Kidney (tissue), 14 donors: Measurements from ENCODE around the gene RTL1. TPM values are rescaled to one million over a fixed set of nuclear protein-coding genes. Genes with fewer than 3 reads are reported as not detected.

Experiments used
- DNase-seq, 5 donors: peaks; one replicate each; pipeline ENCODE4 v3.0.0-alpha.2; 2013 to 2020
- FAIRE-seq: peaks from 2 replicates; lab custom pipeline; 2012; peaks lifted over from hg19 to GRCh38; lab: Jason Lieb, UNC
- H3K27ac ChIP-seq, 2 donors: one replicate each; pipeline ENCODE4 v1.7.0; 2013; ENCODE audit warnings: low read depth in 2 of 2, low read length in 2 of 2, inconsistent platforms in 1 of 2
- H3K27me3 ChIP-seq: one replicate; pipeline ENCODE4 v1.7.1; 2013; ENCODE audit warnings: low read length, inconsistent platforms; ENCODE audit not compliant: control insufficient read depth, insufficient read depth
- H3K36me3 ChIP-seq, 3 donors: one replicate each; pipeline versions ENCODE4 v1.7.0 to v1.7.1; 2013; ENCODE audit warnings: low read length in 3 of 3, control low read depth in 1 of 3, inconsistent platforms in 1 of 3; ENCODE audit not compliant: insufficient read depth in 3 of 3, control insufficient read depth in 2 of 3
- H3K4me1 ChIP-seq, 3 donors: one replicate each; pipeline versions ENCODE4 v1.7.0 to v1.7.1; 2013; ENCODE audit warnings: low read length in 3 of 3, inconsistent platforms in 1 of 3, low read depth in 1 of 3; ENCODE audit not compliant: control insufficient read depth in 2 of 3, insufficient read depth in 2 of 3
- H3K4me3 ChIP-seq, 3 donors: one replicate each; pipeline versions ENCODE4 v1.7.0 to v1.8.1; 2013; ENCODE audit warnings: low read length in 3 of 3, control low read depth in 1 of 3, inconsistent platforms in 1 of 3
- H3K9ac ChIP-seq, 3 donors: one replicate each; pipeline versions ENCODE4 v1.7.0 to v1.7.1; 2013; ENCODE audit warnings: low read length in 3 of 3, control low read depth in 1 of 3, inconsistent platforms in 1 of 3
- H3K9me3 ChIP-seq, 3 donors: one replicate each; pipeline versions ENCODE4 v1.7.0 to v1.7.1; 2013; ENCODE audit warnings: low read length in 3 of 3, control low read depth in 1 of 3, inconsistent platforms in 1 of 3; ENCODE audit not compliant: control insufficient read depth in 2 of 3, insufficient read depth in 1 of 3
- CTCF ChIP-seq: IDR thresholded peaks from 3 replicates; pipeline ENCODE4 v1.5.1; 2012; ENCODE audit warnings: mild to moderate bottlenecking, moderate library complexity, borderline replicate concordance; ENCODE audit not compliant: insufficient read depth; ENCODE audit errors: extremely low read depth
- intact Hi-C: fragments of 100-400 bp; cut with DNase I; formaldehyde crosslinking; loops from one replicate; pipeline ENCODE4 v1.11.1; 2022
- polyA plus RNA-seq: library from polyadenylated mRNA; stranded (reverse); fragments of 350-450 nt; fragmentation: Illumina TruSeq; extraction: RNeasy Lipid Tissue Mini Kit (QIAGEN cat#74804); gene quantifications from one replicate; pipeline ENCODE4 v1.2.3, GENCODE V29; 2014; ENCODE audit warnings: low read depth, low replicate concordance; ENCODE audit not compliant: insufficient read depth
- total RNA-seq: library from RNA; stranded (reverse); fragmentation: NEBNext Ultra II Directional; extraction: Animal tissue kit (Norgen Biotek cat#: 25700); gene quantifications from one replicate; pipeline ENCODE4 v1.2.1, GENCODE V29; 2021
- donor health status: control.
- donor health status: control.
- donor health status: control.
- donor health status: control.
- donor health status: control.
- donor health status: DM: yes; HTN: yes; CAD: no.
- donor health status: Normal renal cell carcinoma (clear cell type).

RTL1 gene
- total and polyA plus RNA-seq, 2 donors from 2014 or later, result not detected

DNA sequence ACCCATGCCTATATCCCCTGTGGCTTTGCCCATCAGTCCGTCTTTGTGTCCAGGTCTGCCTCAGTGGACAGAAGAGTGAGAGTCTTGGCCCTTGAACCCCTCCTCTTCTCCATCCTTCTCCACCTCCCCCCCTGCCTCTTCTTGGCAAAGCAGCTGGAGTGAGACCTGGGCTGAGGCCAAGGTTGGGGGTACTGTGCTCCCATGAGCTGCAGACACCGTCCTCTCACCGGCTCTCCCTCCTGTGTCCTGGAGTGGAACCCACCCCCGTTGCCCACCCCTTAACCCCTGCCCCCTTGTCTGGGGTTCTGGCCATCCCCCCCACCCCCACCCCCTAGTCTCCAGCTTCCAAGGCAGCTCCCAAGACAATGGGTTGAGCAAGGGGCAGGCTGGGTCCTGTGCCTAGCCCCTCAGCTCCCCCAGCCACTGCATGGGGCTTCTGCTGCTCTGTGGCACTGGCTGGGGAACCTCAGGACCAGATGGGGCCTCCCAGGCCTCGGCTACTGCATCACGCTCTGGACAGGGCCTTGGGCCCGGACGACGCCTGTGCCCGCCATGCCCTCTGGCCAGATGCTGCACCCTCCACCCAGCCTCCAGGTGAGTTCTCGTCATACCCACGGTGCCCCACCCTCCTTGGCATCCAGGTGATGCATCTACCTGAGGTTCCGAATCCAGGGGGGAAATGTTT, 35.7 kb downstream of the RTL1 start:
- H3K4me3 ChIP-seq, result no peak overlapping the region
- no peaks in the 10 kb centered on the region for H3K4me1 ChIP-seq
- H3K9me3 ChIP-seq, result no peaks in the 10 kb centered on the region
- no peaks in the 10 kb centered on the region for H3K36me3 ChIP-seq
- H3K27ac ChIP-seq, result no peak overlapping the region
- DNase-seq, result peak in 2 of 5 donors; percentile 37 to 61
- no peak overlapping the region for H3K9ac ChIP-seq
- no peaks in the 10 kb centered on the region for H3K27me3 ChIP-seq
- no peak for TF ChIP-seq CTCF
- no peak for FAIRE-seq
- intact Hi-C loops, result no loop called here

GRCh38 chr14:100866666-100867630, 36.6 kb downstream of the RTL1 start:
- no peak overlapping the region for H3K9ac ChIP-seq
- no peak overlapping the region for H3K27ac ChIP-seq
- H3K4me1 ChIP-seq, result no peaks in the 10 kb centered on the region
- H3K4me3 ChIP-seq, result no peak overlapping the region
- FAIRE-seq, result no peak
- peak in 2 of 5 donors; percentile 24 to 49 for DNase-seq
- H3K36me3 ChIP-seq, result no peaks in the 10 kb centered on the region
- H3K9me3 ChIP-seq, result no peaks in the 10 kb centered on the region
- H3K27me3 ChIP-seq, result no peaks in the 10 kb centered on the region
- TF ChIP-seq CTCF, result no peak
- intact Hi-C loops, result no loop called here

DNA sequence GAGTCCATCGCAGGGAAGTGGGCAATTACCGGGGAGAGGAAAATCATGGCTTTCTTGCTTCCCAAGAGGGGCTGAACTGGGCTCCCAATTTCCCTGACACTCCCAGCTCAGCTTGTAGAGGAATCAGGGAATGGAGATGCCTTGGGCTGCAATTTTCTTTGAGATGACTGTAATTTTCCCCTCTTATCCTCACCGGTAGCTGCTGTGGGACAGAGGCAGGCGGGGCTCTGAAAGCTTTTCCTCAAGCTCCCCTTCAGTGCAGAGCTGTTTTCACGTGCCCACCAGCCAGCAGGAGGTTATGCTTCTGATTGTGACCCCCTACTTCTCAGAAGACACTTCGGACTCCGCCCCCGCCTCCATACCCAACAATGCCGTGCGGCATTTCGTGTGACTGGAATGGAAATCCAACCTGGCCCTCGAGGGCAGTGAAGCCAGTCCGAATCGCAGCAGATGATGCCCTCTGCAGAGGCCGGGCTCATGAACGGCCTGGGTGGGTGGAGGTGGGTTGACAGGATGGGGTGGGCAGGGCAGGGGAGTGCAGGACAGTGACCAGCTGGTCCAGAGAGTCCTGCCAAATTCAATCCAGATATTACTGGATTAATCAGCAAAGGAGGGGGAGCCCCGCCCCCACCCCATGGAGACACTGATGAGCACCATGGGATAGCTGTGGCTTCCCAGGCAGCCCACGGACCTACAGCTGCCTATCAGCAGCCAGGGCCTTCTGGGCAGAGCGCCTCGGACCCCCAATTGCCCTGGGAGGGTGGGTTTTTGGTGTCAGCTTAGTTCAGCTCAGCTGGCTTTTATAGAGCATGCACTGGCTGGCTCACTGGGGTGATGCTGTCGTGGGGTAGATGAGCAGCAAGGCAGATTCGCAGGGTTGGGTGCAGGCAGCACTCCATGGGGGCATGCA, 37.6 kb downstream of the RTL1 start:
- Histone ChIP-seq H3K9me3 (no peaks in the 10 kb centered on the region), H3K27me3 (no peaks in the 10 kb centered on the region), H3K9ac (no peak overlapping the region), H3K4me1 (no peaks in the 10 kb centered on the region), H3K36me3 (no peaks in the 10 kb centered on the region), H3K4me3 (no peak overlapping the region), H3K27ac (no peak overlapping the region)
- FAIRE-seq, result no peak
- no peak for TF ChIP-seq CTCF
- intact Hi-C loops, result no loop called here
- peak in 3 of 5 donors; percentile 34 to 54 (median 44) for DNase-seq
